Measurements from ENCODE around the gene SEMA5A. TPM values are rescaled to one million over a fixed set of nuclear protein-coding genes. Genes with fewer than 3 reads are reported as not detected.

Gene SEMA5A
- total RNA-seq, 2 donors from 2014 or later, result 17.6 to 34.1 TPM

- intact Hi-C loops (cut with DNase I), result no loop called here
These were observed 474.8 kb downstream of the SEMA5A start for GRCh38 chr5:9071074-9071473.

GRCh38 chr5:9069650-9070049 is 476.2 kb downstream of the SEMA5A start:
- no peak for DNase-seq (ENCODE audit: low spot score)
- intact Hi-C loops (cut with DNase I), result no loop called here

More at GRCh38 chr5:9071074-9071473, 474.8 kb downstream of the SEMA5A start:
- no peak for DNase-seq (ENCODE audit: low spot score)

- no peak for DNase-seq (ENCODE audit: low spot score)
- intact Hi-C loops (cut with DNase I), result no loop called here
These were observed 478.7 kb downstream of the SEMA5A start for GRCh38 chr5:9067154-9067553.

- intact Hi-C loops (cut with DNase I), result no loop called here
- DNase-seq (ENCODE audit: low spot score), result no peak
These were observed 479.5 kb downstream of the SEMA5A start for GRCh38 chr5:9066349-9066748.

- DNase-seq (ENCODE audit: low spot score), result no peak
- intact Hi-C loops (cut with DNase I), result loop anchor here in 1 of 2 donors (5.0 kb wide), 1 partner anchor 1636 kb away; no protein-coding TSS in a partner anchor
These were observed 482.1 kb downstream of the SEMA5A start for GRCh38 chr5:9063615-9064245.

GRCh38 chr5:9062873-9063272 is 483.0 kb downstream of the SEMA5A start:
- intact Hi-C loops (cut with DNase I), result loop anchor here in 1 of 2 donors (5.0 kb wide), 1 partner anchor 1636 kb away; no protein-coding TSS in a partner anchor
- DNase-seq (ENCODE audit: low spot score), result no peak

GRCh38 chr5:9059920-9060691 is 485.8 kb downstream of the SEMA5A start:
- DNase-seq (ENCODE audit: low spot score), result no peak
- intact Hi-C loops (cut with DNase I), result loop anchor here in 1 of 2 donors (5.0 kb wide), 1 partner anchor 1633 kb away; no protein-coding TSS in a partner anchor

- DNase-seq (ENCODE audit: low spot score), result no peak
- intact Hi-C loops (cut with DNase I), result no loop called here
These were observed 487.2 kb downstream of the SEMA5A start for GRCh38 chr5:9058666-9059065.

- intact Hi-C loops (cut with DNase I), result no loop called here
- no peak for DNase-seq (ENCODE audit: low spot score)
These were observed 487.7 kb downstream of the SEMA5A start for GRCh38 chr5:9058161-9058560.

GRCh38 chr5:9057406-9058000 is 488.4 kb downstream of the SEMA5A start:
- DNase-seq (ENCODE audit: low spot score), result no peak
- intact Hi-C loops (cut with DNase I), result no loop called here

GRCh38 chr5:9056046-9056445 is 489.8 kb downstream of the SEMA5A start:
- no peak for DNase-seq (ENCODE audit: low spot score)

GRCh38 chr5:9054821-9055589 is 490.9 kb downstream of the SEMA5A start:
- no peak for DNase-seq (ENCODE audit: low spot score)

More at GRCh38 chr5:9056046-9056445, 489.8 kb downstream of the SEMA5A start:
- intact Hi-C loops (cut with DNase I), result no loop called here

GRCh38 chr5:9054322-9054721 is 491.6 kb downstream of the SEMA5A start:
- DNase-seq (ENCODE audit: low spot score), result no peak
- intact Hi-C loops (cut with DNase I), result no loop called here

More at GRCh38 chr5:9054821-9055589, 490.9 kb downstream of the SEMA5A start:
- intact Hi-C loops (cut with DNase I), result no loop called here

GRCh38 chr5:9052421-9052820 is 493.5 kb downstream of the SEMA5A start:
- DNase-seq (ENCODE audit: low spot score), result no peak

GRCh38 chr5:9051779-9052178 is 494.1 kb downstream of the SEMA5A start:
- DNase-seq (ENCODE audit: low spot score), result no peak
- intact Hi-C loops (cut with DNase I), result no loop called here

More at GRCh38 chr5:9052421-9052820, 493.5 kb downstream of the SEMA5A start:
- intact Hi-C loops (cut with DNase I), result no loop called here

GRCh38 chr5:9047932-9048331 is 497.9 kb downstream of the SEMA5A start:
- intact Hi-C loops (cut with DNase I), result no loop called here
- no peak for DNase-seq (ENCODE audit: low spot score)

GRCh38 chr5:9046756-9047481 is 499.0 kb downstream of the SEMA5A start:
- intact Hi-C loops (cut with DNase I), result no loop called here
- DNase-seq (ENCODE audit: low spot score), result no peak

- intact Hi-C loops (cut with DNase I), result no loop called here
- no peak for DNase-seq (ENCODE audit: low spot score)
These were observed 499.9 kb downstream of the SEMA5A start for GRCh38 chr5:9045946-9046345.

GRCh38 chr5:9042241-9042640 is 503.6 kb downstream of the SEMA5A start:
- intact Hi-C loops (cut with DNase I), result no loop called here

More at GRCh38 chr5:9042241-9042640, 503.6 kb downstream of the SEMA5A start:
- DNase-seq (ENCODE audit: low spot score), result no peak

All from posterior vena cava (tissue), 2 donors.